Cardiac septum (tissue), 1 donor: Measurements from ENCODE around the gene COL27A1. TPM values are rescaled to one million over a fixed set of nuclear protein-coding genes. Genes with fewer than 3 reads are reported as not detected.

Experiments
- DNase-seq: peaks from one replicate; pipeline ENCODE4 v3.0.0-alpha.2; 2020; ENCODE audit warnings: low spot score
- intact Hi-C: fragments of 100-400 bp; cut with DNase I; formaldehyde crosslinking; loops from one replicate; pipeline ENCODE4 v1.14.0; 2022
- total RNA-seq: library from RNA; stranded (reverse); fragmentation: NEBNext Ultra II Directional; extraction: Animal tissue kit (Norgen Biotek cat#: 25700); gene quantifications from one replicate; pipeline ENCODE4 v1.2.1, GENCODE V29; 2021
- donor health status: DM: no; HTN: no; CAD: no.

COL27A1 gene
- total RNA-seq, 1 donor from 2014 or later: 12.8 TPM

- DNase-seq: no peak
- intact Hi-C loops: no loop called here
Measured at GRCh38 chr9:114139071-114139470, 16.3 kb upstream of the COL27A1 start.

GRCh38 chr9:114140401-114140800 is 14.9 kb upstream of the COL27A1 start:
- intact Hi-C loops: no loop called here

GRCh38 chr9:114140850-114141249 is 14.5 kb upstream of the COL27A1 start:
- intact Hi-C loops: no loop called here
- DNase-seq: no peak

More at GRCh38 chr9:114140401-114140800, 14.9 kb upstream of the COL27A1 start:
- DNase-seq: no peak

GRCh38 chr9:114141553-114142402 is 13.6 kb upstream of the COL27A1 start:
- intact Hi-C loops: no loop called here
- no peak for DNase-seq

- DNase-seq: no peak
- intact Hi-C loops: no loop called here
Measured at GRCh38 chr9:114143234-114143633, 12.1 kb upstream of the COL27A1 start.

GRCh38 chr9:114146735-114147134 is 8.6 kb upstream of the COL27A1 start:
- intact Hi-C loops: no loop called here

GRCh38 chr9:114149181-114149580 is 6.2 kb upstream of the COL27A1 start:
- DNase-seq: no peak
- intact Hi-C loops: no loop called here

More at GRCh38 chr9:114146735-114147134, 8.6 kb upstream of the COL27A1 start:
- DNase-seq: no peak

- intact Hi-C loops: no loop called here
- no peak for DNase-seq
Measured at GRCh38 chr9:114149765-114150340, 5.5 kb upstream of the COL27A1 start.

- no peak for DNase-seq
- intact Hi-C loops: no loop called here
Measured at GRCh38 chr9:114150608-114151007, 4.7 kb upstream of the COL27A1 start.

GRCh38 chr9:114151426-114151956 is 3.8 kb upstream of the COL27A1 start:
- intact Hi-C loops: no loop called here
- no peak for DNase-seq

GRCh38 chr9:114153761-114154599 is 1.4 kb upstream of the COL27A1 start:
- intact Hi-C loops: loop anchor here (1.0 to 2.0 kb wide), 2 partner anchors 45 to 137 kb away; no protein-coding TSS in a partner anchor
- no peak for DNase-seq

GRCh38 chr9:114154600-114155102 is 686 bp upstream of the COL27A1 start:
- intact Hi-C loops: loop anchor here (1.0 to 5.0 kb wide), 5 partner anchors 45 to 136 kb away; no protein-coding TSS in a partner anchor
- DNase-seq: no peak

GRCh38 chr9:114155995-114156656 is 789 bp downstream of the COL27A1 start:
- DNase-seq: no peak
- intact Hi-C loops: loop anchor here (2.0 to 5.0 kb wide), 4 partner anchors 51 to 135 kb away; no protein-coding TSS in a partner anchor

GRCh38 chr9:114156657-114157421 is 1.5 kb downstream of the COL27A1 start:
- intact Hi-C loops: loop anchor here (5.0 kb wide), 3 partner anchors 50 to 115 kb away; no protein-coding TSS in a partner anchor

GRCh38 chr9:114157516-114158176 is 2.3 kb downstream of the COL27A1 start:
- intact Hi-C loops: loop anchor here (5.0 kb wide), 3 partner anchors 50 to 115 kb away; no protein-coding TSS in a partner anchor
- no peak for DNase-seq

More at GRCh38 chr9:114156657-114157421, 1.5 kb downstream of the COL27A1 start:
- DNase-seq: no peak

GRCh38 chr9:114158482-114159130 is 3.3 kb downstream of the COL27A1 start:
- intact Hi-C loops: loop anchor here (5.0 kb wide), 3 partner anchors 49 to 114 kb away; no protein-coding TSS in a partner anchor
- DNase-seq: no peak

- intact Hi-C loops: loop anchor here (5.0 kb wide), 3 partner anchors 48 to 113 kb away; no protein-coding TSS in a partner anchor
- no peak for DNase-seq
Measured at GRCh38 chr9:114159691-114160090, 4.4 kb downstream of the COL27A1 start.
